HepG2 (cell line): ENCODE measurements around the gene MMP8. TPM values are rescaled to one million over a fixed set of nuclear protein-coding genes. Genes with fewer than 3 reads are reported as not detected.

Source experiments
- ATAC-seq: fragments of 200-7000 bp; cut with Tn5 transposase; 3 replicates; pipeline ENCODE4 v1.9.1; 2020; ENCODE audit warnings: mild to moderate bottlenecking, moderate library complexity
- BruUV-seq: library from RNA; stranded (reverse); fragments of 400-500 nt; replicated peaks from 2 replicates; lab custom pipeline; 2021; lab: Mats Ljungman, UMichigan
- CTCF ChIA-PET: fragments of 300-600 bp; formaldehyde crosslinking; extraction: SDS; loops from one replicate; lab custom pipeline; 2021; ENCODE audit warnings: low total read pairs, inconsistent platforms, low intra/inter-chr PET ratio; lab: Yijun Ruan, JAX
- POLR2A ChIA-PET: fragments of 350-600 bp; sonication (Branson Sonifier 250); formaldehyde crosslinking; loops from one replicate; lab custom pipeline; 2020; ENCODE audit warnings: antibody characterized with exemption, inconsistent platforms; lab: Yijun Ruan, JAX
- DNase-seq: peaks from one replicate; pipeline ENCODE4 v3.0.0-alpha.2; 2015; ENCODE audit warnings: low spot score
- FAIRE-seq: peaks from 3 replicates; lab custom pipeline; 2011; peaks lifted over from hg19 to GRCh38; lab: Jason Lieb, UNC
- H2AFZ ChIP-seq: one replicate; pipeline ENCODE4 v1.6.1; 2011; ENCODE audit warnings: low read length, inconsistent platforms
- H3K27ac ChIP-seq: fragments of 300-600 bp; 3 replicates; pipeline ENCODE4 v1.8.0; 2011; ENCODE audit warnings: mixed run types, mild to moderate bottlenecking, mixed read lengths, low read length, inconsistent platforms; ENCODE audit not compliant: insufficient read depth; ENCODE audit errors: extremely low read length
- H3K27me3 ChIP-seq, 2 experiments: fragments of 200-600 bp in 1 of 2; 2 replicates in 1 of 2; 3 replicates in 1 of 2; pipeline versions ENCODE4 v1.6.0 to v1.8.0; 2011; ENCODE audit warnings: low read length in 2 of 2, mild to moderate bottlenecking in 2 of 2, moderate library complexity in 2 of 2, inconsistent platforms in 1 of 2; ENCODE audit not compliant: insufficient read depth in 2 of 2, control insufficient read depth in 1 of 2
- H3K36me3 ChIP-seq, 2 experiments: fragments of 200-600 bp in 1 of 2; replicated peaks in 1 of 2; 2 replicates in 1 of 2; 3 replicates in 1 of 2; pipeline versions ENCODE4 v1.5.1 to v1.8.0; 2011; ENCODE audit warnings: low read length in 2 of 2, inconsistent platforms in 1 of 2; ENCODE audit not compliant: insufficient read depth in 2 of 2, control insufficient read depth in 1 of 2
- H3K4me1 ChIP-seq: 2 replicates; pipeline ENCODE4 v1.5.1; 2012; ENCODE audit warnings: low read length, inconsistent platforms; ENCODE audit not compliant: insufficient read depth
- H3K4me2 ChIP-seq: 2 replicates; pipeline ENCODE4 v1.6.0; 2011; ENCODE audit warnings: low read depth, low read length, inconsistent platforms
- H3K4me3 ChIP-seq, 3 experiments: fragments of 200-600 bp in 1 of 3; sonication (generic), shearing (Covaris generic) in 1 of 3; replicated peaks in 1 of 3; 2 replicates each; pipeline ENCODE4 v1.5.1; 2011 to 2016; ENCODE audit warnings: low read length in 3 of 3, inconsistent platforms in 2 of 3, low read depth in 2 of 3, mild to moderate bottlenecking in 2 of 3, control low read depth in 1 of 3, mixed read lengths in 1 of 3; ENCODE audit not compliant: insufficient read depth in 1 of 3
- H3K79me2 ChIP-seq: one replicate; pipeline ENCODE4 v1.6.1; 2011; ENCODE audit warnings: low read length, inconsistent platforms; ENCODE audit not compliant: insufficient read depth
- H3K9ac ChIP-seq: 2 replicates; pipeline ENCODE4 v1.6.0; 2011; ENCODE audit warnings: mild to moderate bottlenecking, low read depth, low read length, inconsistent platforms; ENCODE audit not compliant: insufficient read depth
- H3K9me3 ChIP-seq: 2 replicates; pipeline ENCODE4 v1.5.1; 2012; ENCODE audit warnings: mild to moderate bottlenecking, low read length
- H4K20me1 ChIP-seq: 2 replicates; pipeline ENCODE4 v1.6.0; 2011; ENCODE audit warnings: inconsistent platforms, mild to moderate bottlenecking, low read length, moderate library complexity; ENCODE audit not compliant: insufficient read depth
- CENPT ChIP-seq: sonication (generic); formaldehyde crosslinking; IDR thresholded peaks from 2 replicates; pipeline ENCODE4 v1.8.0; 2022; ENCODE audit warnings: low read depth, mild to moderate bottlenecking, moderate library complexity, missing genetic modification reagents
- CSRNP1 ChIP-seq: sonication (generic); formaldehyde crosslinking; IDR thresholded peaks from 2 replicates; pipeline ENCODE4 v1.8.1; 2023; ENCODE audit warnings: mild to moderate bottlenecking, missing genetic modification reagents
- CTCF ChIP-seq: sonication (generic); formaldehyde crosslinking; IDR thresholded peaks from 2 replicates; pipeline ENCODE4 v1.5.0; 2020; ENCODE audit warnings: mild to moderate bottlenecking, missing genetic modification reagents, moderate library complexity
- GMEB2 ChIP-seq: IDR thresholded peaks from 2 replicates; pipeline ENCODE4 v1.6.1; 2016; ENCODE audit warnings: missing biosample characterization, missing genetic modification reagents, low read depth
- ISX ChIP-seq: sonication (generic); formaldehyde crosslinking; conservative IDR thresholded peaks from 2 replicates; pipeline ENCODE4 v1.5.0; 2020; ENCODE audit warnings: missing genetic modification reagents
- KLF6 ChIP-seq: IDR thresholded peaks from 2 replicates; pipeline ENCODE4 v1.8.0; 2016; ENCODE audit warnings: missing biosample characterization, missing genetic modification reagents
- MAZ ChIP-seq, 2 experiments: sonication (generic) in 1 of 2; formaldehyde crosslinking in 1 of 2; IDR thresholded peaks; 2 replicates each; pipeline versions ENCODE4 v1.5.0 to v1.6.1; 2012 to 2020; ENCODE audit warnings: low read depth in 2 of 2, mild to moderate bottlenecking in 2 of 2, borderline replicate concordance in 1 of 2, improper control_type of control experiment in 1 of 2, low read length in 1 of 2, missing genetic modification reagents in 1 of 2, moderate library complexity in 1 of 2
- NFYC ChIP-seq: IDR thresholded peaks from 2 replicates; pipeline ENCODE4 v1.6.1; 2016; ENCODE audit warnings: missing genetic modification reagents, missing compliant biosample characterization
- RBM22 ChIP-seq: fragments of 200-400 bp; formaldehyde crosslinking; optimal IDR thresholded peaks from 2 replicates; pipeline ENCODE3; 2017; ENCODE audit warnings: mild to moderate bottlenecking, low read length, moderate library complexity
- SMC3 ChIP-seq: IDR thresholded peaks from 2 replicates; pipeline ENCODE4 v1.6.1; 2011; ENCODE audit warnings: low read length, improper control_type of control experiment
- STAG1 ChIP-seq: sonication (generic); formaldehyde crosslinking; IDR thresholded peaks from 2 replicates; pipeline ENCODE4 v1.4.0; 2020; ENCODE audit warnings: missing genetic modification reagents
- ZNF33A ChIP-seq: sonication (generic); formaldehyde crosslinking; IDR thresholded peaks from 2 replicates; pipeline ENCODE4 v1.5.1; 2020; ENCODE audit warnings: missing genetic modification reagents, mild to moderate bottlenecking, moderate library complexity, borderline replicate concordance
- ZNF780A ChIP-seq: sonication (generic); formaldehyde crosslinking; IDR thresholded peaks from 2 replicates; pipeline ENCODE4 v1.8.0; 2022; ENCODE audit warnings: mild to moderate bottlenecking, missing genetic modification reagents, moderate library complexity
- WGBS: methylation state at CpG from one replicate; pipeline ENCODE4 v1.1.6; 2017; ENCODE audit warnings: low lambda C conversion rate; 5-methylcytosine and 5-hydroxymethylcytosine counted together
- in situ Hi-C: cut with HindIII; loops from 2 replicates; pipeline ENCODE4 v1.10.0; 2017; ENCODE audit warnings: low pct_unique_long_range_greater_than_20kb; ENCODE audit not compliant: extremely low pct_ligation_motif_present
- intact Hi-C: fragments of 100-400 bp; cut with micrococcal nuclease; formaldehyde crosslinking; loops from one replicate; pipeline ENCODE4 v1.10.0; 2022; ENCODE audit not compliant: unreplicated experiment
- polyA plus RNA-seq, 8 experiments: library from polyadenylated mRNA; depleted of rRNA in 3 of 8; stranded (reverse) in 7 of 8; unstranded in 1 of 8; fragments of >200 nt; fragmentation: Illumina TruSeq in 4 of 8; extraction: Trizol in 4 of 8; gene quantifications; 2 replicates each; pipeline versions ENCODE4 v1.2.1 to v1.2.3, GENCODE V29; 2011 to 2016; ENCODE audit warnings: low read depth in 4 of 8, missing spikeins in 1 of 8, mixed read lengths in 1 of 8; ENCODE audit not compliant: insufficient read depth in 1 of 8
- total RNA-seq, 5 experiments: library from RNA; depleted of rRNA; stranded (reverse); fragments of >200 nt; fragmentation: Illumina TruSeq; extraction: Trizol; gene quantifications; 2 replicates each; pipeline ENCODE4 v1.2.3, GENCODE V29; 2016; ENCODE audit warnings: low read depth in 1 of 5

The MMP8 gene
- total and polyA plus RNA-seq, 2 of the 13 experiments (the other 11 are each of a cell fraction or from before 2014, with no cell fraction given): not detected

GRCh38 chr11:102666331-102666957, 58.3 kb downstream of the MMP8 start (continued):
- no peak for TF ChIP-seq MAZ (IDR thresholded peaks at IDR 0.05; ENCODE audit: borderline replicate concordance, low read depth, low read length)
- TF ChIP-seq MAZ (CRISPR knock-in tag; IDR thresholded peaks at IDR 0.05; ENCODE audit: low read depth): no peak
- no peak for TF ChIP-seq KLF6 (CRISPR knock-in tag)
- TF ChIP-seq CSRNP1 (CRISPR knock-in tag): no peak
- TF ChIP-seq RBM22: no peak
- no peak for TF ChIP-seq NFYC (CRISPR knock-in tag)
- TF ChIP-seq ZNF780A (CRISPR knock-in tag): no peak
- no peak for TF ChIP-seq GMEB2

GRCh38 chr11:102664001-102664752, 60.6 kb downstream of the MMP8 start:
- ATAC-seq (peak; percentile 97), DNase-seq (peak; percentile 7), FAIRE-seq (no peak)
- TF ChIP-seq STAG1 (peak; percentile 49), CENPT (CRISPR knock-in tag) (no peak), ISX (CRISPR knock-in tag) (no peak), ZNF33A (no peak), CTCF (CRISPR knock-in tag) (peak; percentile 68), SMC3 (peak; percentile 7; the same call in 1 of the 2 replicates)
- Histone ChIP-seq H3K4me2 (no peak overlapping the region), H3K9me3 (no peaks in the 10 kb centered on the region), H3K4me3 (no peak overlapping the region), H3K79me2 (no peaks in the 10 kb centered on the region), H4K20me1 (no peaks in the 10 kb centered on the region), H3K4me1 (peaks cover 7% of the 10 kb centered on the region; the same call in 1 of the 2 replicates), H3K27ac (no peak overlapping the region), H2AFZ (no peak overlapping the region), H3K27me3 (no peaks in the 10 kb centered on the region; a peak in 1 of 5 replicates), H3K9ac (no peak overlapping the region), H3K36me3 (no peaks in the 10 kb centered on the region)
- WGBS: 71% methylated on average over 11 of the region's 13 CpGs
- ChIA-PET POLR2A (no interaction called here), CTCF (interaction anchor here (0.8 kb wide), 2 partner anchors 71 to 170 kb away, joined by 3 read pairs; no protein-coding TSS in a partner anchor)
- intact Hi-C loops (no loop called here), in situ Hi-C loops (loop anchor here (5.0 kb wide), 1 partner anchor 317 kb away; the partner anchor contains the start of gene BIRC2)
- BruUV-seq: no TSS peak
